ENCODE data around the gene CHRM2.

The CHRM2 gene

GRCh38 chr7:136894789-136895188 is 26.3 kb downstream of the CHRM2 start:
- DNase-seq (ENCODE audit: low read depth in 2 of 2): no peak

- DNase-seq (ENCODE audit: low read depth in 2 of 2): no peak
These were observed 29.2 kb downstream of the CHRM2 start for GRCh38 chr7:136897676-136898075.

GRCh38 chr7:136900005-136900404 is 31.6 kb downstream of the CHRM2 start:
- no peak for DNase-seq (ENCODE audit: low read depth in 2 of 2)

- DNase-seq (ENCODE audit: low read depth in 2 of 2): no peak
These were observed 42.3 kb downstream of the CHRM2 start for GRCh38 chr7:136910771-136911170.

- no peak for DNase-seq (ENCODE audit: low read depth in 2 of 2)
These were observed 42.9 kb downstream of the CHRM2 start for GRCh38 chr7:136911344-136911743.

- DNase-seq (ENCODE audit: low read depth in 2 of 2): no peak
These were observed 43.9 kb downstream of the CHRM2 start for GRCh38 chr7:136912339-136912738.

- DNase-seq (ENCODE audit: low read depth in 2 of 2): no peak
These were observed 45.6 kb downstream of the CHRM2 start for GRCh38 chr7:136914016-136914415.

- no peak for DNase-seq (ENCODE audit: low read depth in 2 of 2)
These were observed 51.4 kb downstream of the CHRM2 start for GRCh38 chr7:136919820-136920219.

GRCh38 chr7:136923111-136923667 is 54.7 kb downstream of the CHRM2 start:
- DNase-seq (ENCODE audit: low read depth in 2 of 2): no peak

GRCh38 chr7:136925044-136925443 is 56.6 kb downstream of the CHRM2 start:
- DNase-seq (ENCODE audit: low read depth in 2 of 2): no peak

- no peak for DNase-seq (ENCODE audit: low read depth in 2 of 2)
These were observed 57.1 kb downstream of the CHRM2 start for GRCh38 chr7:136925556-136925955.

- no peak for DNase-seq (ENCODE audit: low read depth in 2 of 2)
These were observed 62.9 kb downstream of the CHRM2 start for GRCh38 chr7:136931169-136931867.

- no peak for DNase-seq (ENCODE audit: low read depth in 2 of 2)
These were observed 69.0 kb downstream of the CHRM2 start for GRCh38 chr7:136937436-136937835.

- no peak for DNase-seq (ENCODE audit: low read depth in 2 of 2)
These were observed 70.0 kb downstream of the CHRM2 start for GRCh38 chr7:136938476-136938875.

- no peak for DNase-seq (ENCODE audit: low read depth in 2 of 2)
These were observed 71.7 kb downstream of the CHRM2 start for GRCh38 chr7:136940122-136940521.

GRCh38 chr7:136940917-136941316 is 72.5 kb downstream of the CHRM2 start:
- no peak for DNase-seq (ENCODE audit: low read depth in 2 of 2)

GRCh38 chr7:136941816-136942215 is 73.4 kb downstream of the CHRM2 start:
- no peak for DNase-seq (ENCODE audit: low read depth in 2 of 2)

- DNase-seq (ENCODE audit: low read depth in 2 of 2): no peak
These were observed 73.9 kb downstream of the CHRM2 start for GRCh38 chr7:136942401-136942800.

GRCh38 chr7:136942994-136943393 is 74.5 kb downstream of the CHRM2 start:
- no peak for DNase-seq (ENCODE audit: low read depth in 2 of 2)

- no peak for DNase-seq (ENCODE audit: low read depth in 2 of 2)
These were observed 78.9 kb downstream of the CHRM2 start for GRCh38 chr7:136947347-136947746.

- DNase-seq (ENCODE audit: low read depth in 2 of 2): no peak
These were observed 81.9 kb downstream of the CHRM2 start for GRCh38 chr7:136950331-136950730.

- no peak for DNase-seq (ENCODE audit: low read depth in 2 of 2)
These were observed 84.9 kb downstream of the CHRM2 start for GRCh38 chr7:136953386-136953785.

GRCh38 chr7:136956232-136956631 is 87.8 kb downstream of the CHRM2 start:
- no peak for DNase-seq (ENCODE audit: low read depth in 2 of 2)

- DNase-seq (ENCODE audit: low read depth in 2 of 2): no peak
These were observed 88.2 kb downstream of the CHRM2 start for GRCh38 chr7:136956671-136957070.

Data from stimulated activated CD4-positive, alpha-beta T cell treated with anti-CD3 and anti-CD28 coated beads, Interleukin-4, amount 100 ng/mL, for 48 hours (primary cell).